Epithelial cell of esophagus (primary cell): Measurements from ENCODE around the gene PDS5B.

ENCODE experiments used
- DNase-seq: peaks from one replicate; pipeline ENCODE4 v3.0.0; 2010; ENCODE audit warnings: low read depth
- H3K4me3 ChIP-seq: 2 replicates; pipeline ENCODE4 v1.5.1; 2011; ENCODE audit warnings: mild to moderate bottlenecking, low read length, control low read depth
- TF ChIP-seq, protein P1 (sequence below): IDR thresholded peaks from 2 replicates; pipeline ENCODE4 v1.5.1; 2011; ENCODE audit warnings: low read depth, mild to moderate bottlenecking, low read length, control low read depth, inconsistent platforms; ENCODE audit not compliant: insufficient read depth; ENCODE audit errors: missing control alignments

Gene PDS5B, protein sequence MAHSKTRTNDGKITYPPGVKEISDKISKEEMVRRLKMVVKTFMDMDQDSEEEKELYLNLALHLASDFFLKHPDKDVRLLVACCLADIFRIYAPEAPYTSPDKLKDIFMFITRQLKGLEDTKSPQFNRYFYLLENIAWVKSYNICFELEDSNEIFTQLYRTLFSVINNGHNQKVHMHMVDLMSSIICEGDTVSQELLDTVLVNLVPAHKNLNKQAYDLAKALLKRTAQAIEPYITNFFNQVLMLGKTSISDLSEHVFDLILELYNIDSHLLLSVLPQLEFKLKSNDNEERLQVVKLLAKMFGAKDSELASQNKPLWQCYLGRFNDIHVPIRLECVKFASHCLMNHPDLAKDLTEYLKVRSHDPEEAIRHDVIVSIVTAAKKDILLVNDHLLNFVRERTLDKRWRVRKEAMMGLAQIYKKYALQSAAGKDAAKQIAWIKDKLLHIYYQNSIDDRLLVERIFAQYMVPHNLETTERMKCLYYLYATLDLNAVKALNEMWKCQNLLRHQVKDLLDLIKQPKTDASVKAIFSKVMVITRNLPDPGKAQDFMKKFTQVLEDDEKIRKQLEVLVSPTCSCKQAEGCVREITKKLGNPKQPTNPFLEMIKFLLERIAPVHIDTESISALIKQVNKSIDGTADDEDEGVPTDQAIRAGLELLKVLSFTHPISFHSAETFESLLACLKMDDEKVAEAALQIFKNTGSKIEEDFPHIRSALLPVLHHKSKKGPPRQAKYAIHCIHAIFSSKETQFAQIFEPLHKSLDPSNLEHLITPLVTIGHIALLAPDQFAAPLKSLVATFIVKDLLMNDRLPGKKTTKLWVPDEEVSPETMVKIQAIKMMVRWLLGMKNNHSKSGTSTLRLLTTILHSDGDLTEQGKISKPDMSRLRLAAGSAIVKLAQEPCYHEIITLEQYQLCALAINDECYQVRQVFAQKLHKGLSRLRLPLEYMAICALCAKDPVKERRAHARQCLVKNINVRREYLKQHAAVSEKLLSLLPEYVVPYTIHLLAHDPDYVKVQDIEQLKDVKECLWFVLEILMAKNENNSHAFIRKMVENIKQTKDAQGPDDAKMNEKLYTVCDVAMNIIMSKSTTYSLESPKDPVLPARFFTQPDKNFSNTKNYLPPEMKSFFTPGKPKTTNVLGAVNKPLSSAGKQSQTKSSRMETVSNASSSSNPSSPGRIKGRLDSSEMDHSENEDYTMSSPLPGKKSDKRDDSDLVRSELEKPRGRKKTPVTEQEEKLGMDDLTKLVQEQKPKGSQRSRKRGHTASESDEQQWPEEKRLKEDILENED (N-terminal part only)

DNA sequence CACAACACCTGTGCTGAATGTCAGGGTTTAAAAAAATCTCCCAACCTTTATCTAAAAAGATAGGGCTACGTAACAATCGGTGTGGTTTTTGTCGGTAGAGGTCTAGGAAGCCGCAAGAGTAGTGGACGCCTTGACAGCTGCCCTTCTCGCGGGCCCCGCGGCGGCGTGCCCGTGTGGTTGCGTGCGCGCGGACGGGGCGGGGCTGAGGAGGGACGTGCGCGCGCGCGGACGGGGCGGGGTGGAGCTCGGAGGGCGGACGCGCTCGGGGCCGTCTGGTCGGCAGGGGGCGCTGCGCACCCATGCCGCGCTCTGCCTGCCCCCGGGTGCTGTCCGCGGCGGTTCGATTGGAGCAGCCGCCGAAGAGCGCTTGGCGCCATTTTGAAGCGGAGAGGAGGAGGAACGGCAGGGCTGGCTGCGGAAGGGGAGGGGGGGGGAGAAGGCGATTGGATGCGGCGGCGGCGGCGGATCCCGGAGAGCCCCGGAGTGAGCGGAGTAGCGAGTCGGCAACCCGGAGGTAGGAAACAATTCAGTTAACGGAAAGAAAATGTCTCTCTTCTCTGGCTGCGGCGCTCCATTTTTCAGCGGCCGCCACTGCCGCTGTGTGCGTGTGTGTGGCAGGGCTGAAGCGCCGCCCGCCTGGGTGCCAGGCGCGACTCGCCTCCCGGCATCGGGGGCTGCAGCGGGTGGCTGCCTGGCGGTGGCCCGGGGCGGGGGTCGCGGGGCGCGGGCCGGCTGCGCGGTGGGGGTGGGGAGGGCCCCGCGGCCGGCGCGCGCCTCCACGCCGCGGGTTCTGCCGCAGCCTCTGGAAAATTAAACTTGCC, at the start of gene PDS5B:
PDS5B (plus strand) TSS at position 373 of the 821 bp plus-strand sequence. CDS start 62,321 bp downstream, outside the sequence.
- TF ChIP-seq, protein P1, sequence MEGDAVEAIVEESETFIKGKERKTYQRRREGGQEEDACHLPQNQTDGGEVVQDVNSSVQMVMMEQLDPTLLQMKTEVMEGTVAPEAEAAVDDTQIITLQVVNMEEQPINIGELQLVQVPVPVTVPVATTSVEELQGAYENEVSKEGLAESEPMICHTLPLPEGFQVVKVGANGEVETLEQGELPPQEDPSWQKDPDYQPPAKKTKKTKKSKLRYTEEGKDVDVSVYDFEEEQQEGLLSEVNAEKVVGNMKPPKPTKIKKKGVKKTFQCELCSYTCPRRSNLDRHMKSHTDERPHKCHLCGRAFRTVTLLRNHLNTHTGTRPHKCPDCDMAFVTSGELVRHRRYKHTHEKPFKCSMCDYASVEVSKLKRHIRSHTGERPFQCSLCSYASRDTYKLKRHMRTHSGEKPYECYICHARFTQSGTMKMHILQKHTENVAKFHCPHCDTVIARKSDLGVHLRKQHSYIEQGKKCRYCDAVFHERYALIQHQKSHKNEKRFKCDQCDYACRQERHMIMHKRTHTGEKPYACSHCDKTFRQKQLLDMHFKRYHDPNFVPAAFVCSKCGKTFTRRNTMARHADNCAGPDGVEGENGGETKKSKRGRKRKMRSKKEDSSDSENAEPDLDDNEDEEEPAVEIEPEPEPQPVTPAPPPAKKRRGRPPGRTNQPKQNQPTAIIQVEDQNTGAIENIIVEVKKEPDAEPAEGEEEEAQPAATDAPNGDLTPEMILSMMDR, result peak; percentile 37
- H3K4me3 ChIP-seq, result peak within 1 kb of the TSS; percentile 81
- peak; percentile 96 for DNase-seq

DNA sequence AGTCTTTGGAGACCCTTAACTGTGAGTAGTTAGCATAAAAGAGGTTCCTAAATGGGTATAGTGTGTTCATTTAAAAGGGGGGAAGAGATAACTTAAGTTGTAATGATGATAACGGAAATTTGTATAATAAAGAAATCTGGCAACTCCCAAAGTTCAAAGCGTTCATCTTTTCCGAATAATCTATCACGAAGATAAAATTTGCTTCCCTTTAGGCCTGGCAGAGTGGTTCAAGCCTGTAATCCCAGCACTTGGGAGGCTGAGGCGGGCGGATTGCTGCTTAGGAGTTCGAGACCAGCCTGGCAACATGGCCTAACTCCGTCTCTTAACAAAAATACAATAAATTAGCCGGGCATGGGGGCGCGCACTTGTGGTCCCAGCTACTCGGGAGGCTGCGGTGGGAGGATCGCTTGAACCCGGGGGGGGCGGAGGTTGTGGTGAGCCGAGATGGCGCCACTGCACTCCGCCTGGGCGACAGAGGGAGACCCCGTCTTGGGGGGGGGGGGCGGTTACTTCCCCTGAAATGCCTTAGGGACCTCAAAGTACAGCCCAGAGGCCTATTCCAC, 48.6 kb upstream of the PDS5B start:
- TF ChIP-seq, protein P1, result no peak
- DNase-seq, result no peak
- H3K4me3 ChIP-seq, result peak overlapping the region; percentile 100

DNA sequence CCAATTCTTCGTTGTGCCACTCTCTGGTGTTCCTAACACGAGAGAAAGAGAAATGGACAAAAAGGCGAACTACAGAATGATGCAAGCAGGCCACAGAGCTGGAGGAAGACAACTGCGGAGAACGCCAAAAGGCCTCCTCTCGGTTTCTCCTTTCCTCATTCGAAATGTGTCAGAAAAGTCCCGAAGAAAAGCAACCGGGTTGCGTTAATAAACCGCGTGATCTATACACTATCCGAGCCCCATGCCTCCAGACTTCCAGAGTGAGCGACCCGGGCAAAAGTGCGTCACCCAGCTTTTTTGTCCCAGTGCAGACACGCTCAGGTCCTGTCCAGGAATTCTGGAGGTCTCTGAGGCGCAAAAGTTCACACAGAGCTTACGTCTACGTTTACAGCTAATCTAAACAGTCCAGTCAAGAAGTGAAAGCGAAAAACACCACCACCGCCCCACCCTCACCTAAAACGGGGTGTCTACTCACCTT, 48.1 kb upstream of the PDS5B start:
- TF ChIP-seq, protein P1, result no peak
- peak; percentile 52 for DNase-seq

DNA sequence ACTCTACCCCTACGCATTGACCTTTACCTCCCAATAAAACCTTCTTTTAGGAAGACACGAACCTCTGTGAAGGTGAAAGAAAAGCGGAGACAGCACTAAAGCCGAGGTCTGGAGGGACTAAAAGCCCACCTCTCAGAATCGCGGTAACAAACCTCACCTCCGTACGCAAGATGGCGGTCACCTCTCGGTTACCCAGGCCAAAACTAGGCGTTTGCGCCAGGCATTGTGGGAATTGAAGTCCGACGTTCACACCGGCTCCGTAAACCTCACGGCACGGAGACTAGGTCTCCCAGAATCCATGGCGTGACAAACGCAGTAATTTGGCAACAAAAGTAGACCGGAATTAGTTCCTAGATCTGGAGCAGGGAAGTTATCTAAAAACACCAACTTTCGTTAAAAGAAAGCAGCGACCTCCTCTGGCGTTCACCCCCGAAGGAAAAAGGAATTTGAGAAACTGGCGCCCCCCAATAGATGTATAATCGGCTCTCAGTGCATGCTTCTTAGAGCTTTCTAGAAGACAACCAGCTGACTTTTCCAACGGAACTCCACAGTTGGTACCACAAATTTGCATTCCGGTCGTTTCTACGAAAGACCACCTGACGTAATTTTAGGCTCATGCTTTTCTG, 47.5 kb upstream of the PDS5B start, which contains the start of gene N4BP2L2:
N4BP2L2 (minus strand) TSS at position 175 of the 626 bp plus-strand sequence. CDS start 1,768 bp downstream, outside the sequence.
- peak within 1 kb of the TSS; percentile 100 for H3K4me3 ChIP-seq
- TF ChIP-seq, protein P1, result peak; percentile 12
- DNase-seq, result peak; percentile 97

More for the DNA sequence above, 48.1 kb upstream of the PDS5B start:
- H3K4me3 ChIP-seq, result peak overlapping the region; percentile 100

DNA sequence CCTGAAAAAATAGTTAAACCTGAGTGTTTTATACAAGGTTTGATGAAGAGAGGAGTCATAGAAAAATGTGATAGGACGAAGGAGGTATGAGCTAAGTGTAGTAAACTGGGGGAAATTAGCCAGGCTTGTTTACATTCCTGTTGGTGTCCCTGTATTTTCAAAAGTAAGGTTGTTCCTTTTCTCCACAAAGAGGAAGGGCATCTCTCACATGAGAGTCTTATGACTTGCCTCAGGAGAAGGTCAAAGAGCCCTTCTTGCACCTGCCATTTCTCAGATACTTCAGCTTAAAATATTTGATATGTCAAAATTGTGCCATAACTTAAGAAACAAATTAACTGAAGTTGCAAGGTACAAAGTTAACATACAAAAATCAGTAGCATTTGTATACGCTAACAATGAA, 44.0 kb upstream of the PDS5B start:
- H3K4me3 ChIP-seq, result no peak overlapping the region
- DNase-seq, result no peak
- TF ChIP-seq, protein P1, result no peak
